Neural progenitor cell (in vitro differentiated cells): ENCODE results near the gene TMEM117.

Source experiments
- CTCF ChIP-seq: fragments of 200-600 bp; sonication (generic); IDR thresholded peaks from 2 replicates; pipeline ENCODE4 v1.5.1; 2017; ENCODE audit warnings: antibody characterized with exemption, mild to moderate bottlenecking
- EZH2phosphoT487 ChIP-seq: fragments of 200-600 bp; sonication (generic); IDR thresholded peaks from 2 replicates; pipeline ENCODE4 v1.6.1; 2017; ENCODE audit warnings: antibody characterized with exemption

- no peak for TF ChIP-seq CTCF
- TF ChIP-seq EZH2phosphoT487 = no peak
These were observed 595.9 kb downstream of the TMEM117 start for GRCh38 chr12:44431647-44432343.
